ENCODE measurements around the gene LGR6. TPM values are rescaled to one million over a fixed set of nuclear protein-coding genes. Genes with fewer than 3 reads are reported as not detected.
A peak's percentile ranks its signal among the peaks of the same experiment; 100 is the strongest.
"Not testable (repeated sequence)": the region's sequence is repeated elsewhere in the genome, so short reads cannot be mapped to it uniquely, and the experiment has no call there.

LGR6 gene
- total RNA-seq = 3.1 to 4.7 TPM (median 3.1 TPM) in 3 replicates

GRCh38 chr1:202193614-202194327 lies at the start of gene LGR6:
Gene LGR6, plus strand, starts transcription at chr1:202193799. Its CDS starts 191 bp downstream, at chr1:202193990.
- peak in 1 of 2 experiments; percentile 63 for DNase-seq (ENCODE audit: low spot score in 2 of 2, unreplicated experiment in 2 of 2)
- no peak for TF ChIP-seq CTCF (IDR thresholded peaks at IDR 0.05; ENCODE audit: unreplicated experiment)
- Mint-ChIP-seq H3K27ac (no peak within 1 kb of the TSS), H3K27me3 (ENCODE audit: low read depth) (peaks cover 44% of the 10 kb centered on the region), H3K4me3 (peak within 1 kb of the TSS; percentile 74), H3K36me3 (no peaks in the 10 kb centered on the region), H3K4me1 (peaks cover 10% of the 10 kb centered on the region), H3K9me3 (no peaks in the 10 kb centered on the region)

GRCh38 chr1:202144402-202145067 lies 49.1 kb upstream of the LGR6 start, which contains the start of gene ARL8A:
Gene ARL8A, minus strand, starts transcription at chr1:202144737. Its CDS starts 165 bp downstream, at chr1:202144572.
- Mint-ChIP-seq H3K4me1 (peaks cover 19% of the 10 kb centered on the region), H3K36me3 (peaks cover 1% of the 10 kb centered on the region), H3K4me3 (peak within 1 kb of the TSS; percentile 86), H3K27me3 (ENCODE audit: low read depth) (no peaks in the 10 kb centered on the region), H3K27ac (peak within 1 kb of the TSS; percentile 98), H3K9me3 (no peaks in the 10 kb centered on the region)
- peak; percentile 60 to 80 for DNase-seq (ENCODE audit: low spot score in 2 of 2, unreplicated experiment in 2 of 2)
- TF ChIP-seq CTCF (IDR thresholded peaks at IDR 0.05; ENCODE audit: unreplicated experiment) = no peak

GRCh38 chr1:202145068-202145743 lies 48.4 kb upstream of the LGR6 start:
- Mint-ChIP-seq H3K4me3 (peak overlapping the region; percentile 76), H3K27ac (peak overlapping the region; percentile 83)
- no peak for TF ChIP-seq CTCF (IDR thresholded peaks at IDR 0.05; ENCODE audit: unreplicated experiment)

GRCh38 chr1:202145744-202146140 lies 47.9 kb upstream of the LGR6 start:
- not testable (repeated sequence) for H3K36me3 Mint-ChIP-seq; H3K9me3 Mint-ChIP-seq; DNase-seq (ENCODE audit: low spot score in 2 of 2, unreplicated experiment in 2 of 2); H3K27me3 Mint-ChIP-seq (ENCODE audit: low read depth); H3K27ac Mint-ChIP-seq
- Mint-ChIP-seq H3K4me3 (peak overlapping the region; percentile 76), H3K4me1 (peaks cover 19% of the 10 kb centered on the region)

More at GRCh38 chr1:202145068-202145743, 48.4 kb upstream of the LGR6 start:
- peaks cover 1% of the 10 kb centered on the region for H3K36me3 Mint-ChIP-seq
- no peak for DNase-seq (ENCODE audit: low spot score in 2 of 2, unreplicated experiment in 2 of 2)
- H3K9me3 Mint-ChIP-seq = no peaks in the 10 kb centered on the region
- H3K4me1 Mint-ChIP-seq = peaks cover 19% of the 10 kb centered on the region
- no peaks in the 10 kb centered on the region for H3K27me3 Mint-ChIP-seq (ENCODE audit: low read depth)

- no peak for TF ChIP-seq CTCF (IDR thresholded peaks at IDR 0.05; ENCODE audit: unreplicated experiment)
- Mint-ChIP-seq H3K4me1 (peaks cover 19% of the 10 kb centered on the region), H3K27me3 (ENCODE audit: low read depth) (no peaks in the 10 kb centered on the region), H3K36me3 (peaks cover 1% of the 10 kb centered on the region), H3K27ac (no peak overlapping the region), H3K9me3 (no peaks in the 10 kb centered on the region), H3K4me3 (peak overlapping the region; percentile 30)
- no peak for DNase-seq (ENCODE audit: low spot score in 2 of 2, unreplicated experiment in 2 of 2)
Measured at GRCh38 chr1:202146279-202146678, 47.3 kb upstream of the LGR6 start.

All from mesothelial cell of epicardium (in vitro differentiated cells).